T-cell (primary cell): ENCODE results near the gene PSMB8. TPM values are rescaled to one million over a fixed set of nuclear protein-coding genes. Genes with fewer than 3 reads are reported as not detected.

Experiments used
- ATAC-seq, 4 experiments: fragments of 200-7000 bp in 3 of 4; fragments of 150-1000 bp in 1 of 4; cut with Tn5 transposase; replicated peaks in 1 of 4; 1 replicate in 3 of 4; 2 replicates in 1 of 4; pipeline ENCODE4 v1.10.0; 2021; ENCODE audit warnings: moderate library complexity in 3 of 4, mild to moderate bottlenecking in 2 of 4, moderate number of reproducible peaks in 1 of 4
- CTCF ChIA-PET, 2 donors: fragments of 300-600 bp; sonication (Branson Sonifier 250); formaldehyde crosslinking; loops; one replicate each; lab custom pipeline; 2022; ENCODE audit warnings: antibody characterized with exemption in 2 of 2; lab: Charles Lee
- POLR2A ChIA-PET, 2 donors: fragments of 300-600 bp; sonication (Branson Sonifier 250); formaldehyde crosslinking; loops; one replicate each; lab custom pipeline; 2022; ENCODE audit warnings: antibody characterized with exemption in 2 of 2; lab: Charles Lee
- DNase-seq, 35 experiments: peaks; one replicate each; pipeline versions ENCODE4 v3.0.0 to v3.0.0-alpha.2; 2013 to 2023
- H3K27ac ChIP-seq: one replicate; pipeline ENCODE4 v1.5.1; 2013; ENCODE audit warnings: low read length
- H3K27me3 ChIP-seq, 2 experiments: replicated peaks in 1 of 2; 1 replicate in 1 of 2; 2 replicates in 1 of 2; pipeline versions ENCODE4 v1.6.1 to v1.7.0; 2013; ENCODE audit warnings: low read length in 1 of 2, mixed read lengths in 1 of 2; ENCODE audit not compliant: control insufficient read depth in 2 of 2, insufficient read depth in 2 of 2; ENCODE audit errors: extremely low read depth in 1 of 2
- H3K36me3 ChIP-seq, 2 donors: 1 replicate in 1 of 2; 2 replicates in 1 of 2; pipeline versions ENCODE4 v1.6.1 to v1.7.0; 2013; ENCODE audit warnings: low read length in 1 of 2; ENCODE audit not compliant: control insufficient read depth in 2 of 2, insufficient read depth in 1 of 2; ENCODE audit errors: extremely low read depth in 1 of 2
- H3K4me1 ChIP-seq, 2 experiments: 1 replicate in 1 of 2; 2 replicates in 1 of 2; pipeline versions ENCODE4 v1.6.1 to v1.7.0; 2013; ENCODE audit warnings: low read length in 2 of 2, mixed read lengths in 1 of 2; ENCODE audit not compliant: insufficient read depth in 2 of 2, control insufficient read depth in 1 of 2; ENCODE audit errors: extremely low read depth in 1 of 2
- H3K4me3 ChIP-seq, 2 donors: 1 replicate in 1 of 2; 2 replicates in 1 of 2; pipeline versions ENCODE4 v1.5.1 to v1.7.0; 2013; ENCODE audit warnings: mild to moderate bottlenecking in 2 of 2, low read length in 1 of 2, moderate library complexity in 1 of 2; ENCODE audit not compliant: control insufficient read depth in 1 of 2; ENCODE audit errors: extremely low read depth in 1 of 2
- H3K9me3 ChIP-seq: 2 replicates; pipeline ENCODE4 v1.7.0; 2013
- H3K27ac Mint-ChIP-seq, 2 donors: one replicate each; pipeline ENCODE4 v1.8.0; 2020 to 2021; ENCODE audit warnings: mild to moderate bottlenecking in 2 of 2, mixed read lengths in 2 of 2
- H3K27me3 Mint-ChIP-seq, 2 donors: one replicate each; pipeline ENCODE4 v1.8.0; 2021 to 2022; ENCODE audit warnings: mixed read lengths in 2 of 2
- H3K36me3 Mint-ChIP-seq: one replicate; pipeline ENCODE4 v1.8.0; 2021; ENCODE audit warnings: mixed read lengths
- H3K4me1 Mint-ChIP-seq, 3 donors: one replicate each; pipeline ENCODE4 v1.8.0; 2020 to 2022; ENCODE audit warnings: mixed read lengths in 3 of 3, mild to moderate bottlenecking in 1 of 3
- H3K4me3 Mint-ChIP-seq, 3 donors: one replicate each; pipeline ENCODE4 v1.8.0; 2020 to 2022; ENCODE audit warnings: mild to moderate bottlenecking in 3 of 3, mixed read lengths in 3 of 3, moderate library complexity in 3 of 3
- H3K9me3 Mint-ChIP-seq, 3 donors: one replicate each; pipeline ENCODE4 v1.8.0; 2020 to 2022; ENCODE audit warnings: mixed read lengths in 3 of 3
- WGBS: methylation state at CpG from one replicate; pipeline ENCODE4 v1.1.5; 2013; ENCODE audit warnings: missing lambda C conversion rate; ENCODE audit not compliant: insufficient coverage; 5-methylcytosine and 5-hydroxymethylcytosine counted together
- total RNA-seq, 35 experiments: library from RNA in 6 of 35; stranded (reverse) in 6 of 35; fragments of 120-200 nt in 1 of 35; gene quantifications; one replicate each; pipeline versions ENCODE4 v1.2.1 to v1.2.4 and lab custom pipeline; 2013 to 2026

Gene PSMB8
- total RNA-seq, 5 donors from 2014 or later (not counting 1 experiment from before 2014, with no cell fraction given) = 131 to 171 (median 150) TPM

DNA sequence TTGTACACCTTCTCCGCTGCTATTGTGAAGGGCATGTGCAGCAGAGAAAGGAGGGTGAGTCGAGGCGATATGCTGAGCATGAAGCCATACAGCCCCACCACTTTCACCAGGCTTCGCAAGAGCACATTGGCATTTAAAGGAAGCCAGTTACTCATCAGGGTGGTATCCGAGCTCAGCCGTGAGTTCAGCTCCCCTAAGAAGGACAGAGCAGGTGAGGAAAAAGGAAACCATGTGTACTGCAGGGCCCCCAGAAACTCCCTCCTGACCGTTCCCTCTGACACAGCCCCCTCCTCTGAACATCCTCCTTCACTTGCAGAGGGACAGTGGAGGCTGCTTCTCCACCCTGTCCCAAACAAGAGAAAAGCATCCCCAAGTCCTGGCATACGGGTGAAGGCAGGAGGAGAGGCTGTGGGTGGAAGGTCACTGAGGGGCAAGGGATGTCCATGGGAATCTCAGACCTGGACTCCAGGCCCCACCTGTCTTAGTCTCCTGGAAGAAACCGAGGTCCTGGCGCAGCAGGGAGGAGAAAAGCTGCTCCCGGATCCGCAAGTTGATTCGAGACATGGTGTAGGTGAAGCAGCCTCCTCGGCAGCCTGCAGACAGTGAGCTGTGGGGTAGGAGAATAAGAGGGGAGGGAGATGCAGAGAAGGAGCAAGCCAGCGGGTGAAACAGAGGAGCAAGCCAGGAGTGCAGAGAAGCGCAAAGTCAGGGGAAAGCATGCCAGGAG is 8.5 kb downstream of the PSMB8 start:
- Mint-ChIP-seq H3K27me3 (no peaks in the 10 kb centered on the region), H3K27ac (peak overlapping the region; percentile 66 to 68), H3K4me3 (peak overlapping the region; percentile 17 to 47 (median 32)), H3K36me3 (peaks cover 61% of the 10 kb centered on the region), H3K9me3 (no peaks in the 10 kb centered on the region), H3K4me1 (peaks cover 49 to 78% (median 73%) of the 10 kb centered on the region in 3 donors)
- ChIA-PET CTCF (interaction anchor here in 1 of 2 donors (0.9 to 1.6 kb wide), 2 partner anchors 10 to 33 kb away, joined by 3 to 7 read pairs; no protein-coding TSS in a partner anchor), POLR2A (no interaction called here)
- Histone ChIP-seq H3K9me3 (no peaks in the 10 kb centered on the region), H3K27me3 (no peaks in the 10 kb centered on the region), H3K27ac (no peak overlapping the region), H3K36me3 (peaks cover 17 to 66% of the 10 kb centered on the region in 2 donors), H3K4me1 (peaks cover 13 to 41% of the 10 kb centered on the region in 2 experiments), H3K4me3 (no peak overlapping the region)
- ATAC-seq (no peak), DNase-seq (no peak)
- 97% methylated on average over 9 of the region's 16 CpGs for WGBS

DNA sequence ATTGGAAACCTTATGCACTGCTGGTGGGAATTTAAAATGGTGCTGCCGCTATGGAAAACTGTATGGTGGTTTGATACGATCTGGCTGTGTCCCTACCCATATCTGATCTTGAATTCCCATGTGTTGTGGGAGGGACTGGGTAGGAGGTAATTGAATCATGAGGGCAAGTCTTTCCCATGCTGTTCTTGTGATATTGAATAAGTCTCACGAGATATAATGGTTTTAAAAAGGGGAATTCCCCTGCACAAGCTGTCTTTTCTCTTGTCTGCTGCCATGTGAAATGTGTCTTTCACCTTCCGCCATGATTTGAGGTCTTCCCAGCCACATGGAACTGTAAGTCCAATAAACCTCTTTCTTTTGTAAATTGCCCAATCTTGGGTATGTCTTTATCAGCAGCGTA is 10.2 kb downstream of the PSMB8 start:
- DNase-seq = peak in 1 of 35 experiments; percentile 25
- peak overlapping the region in 1 of 2 donors; percentile 36 for H3K27ac Mint-ChIP-seq
- peaks cover 25 to 81% of the 10 kb centered on the region in 2 donors for H3K36me3 ChIP-seq
- H3K4me3 ChIP-seq = no peak overlapping the region
- peaks cover 11 to 29% of the 10 kb centered on the region in 2 experiments for H3K4me1 ChIP-seq
- peaks cover 45 to 61% (median 60%) of the 10 kb centered on the region in 3 donors for H3K4me1 Mint-ChIP-seq
- H3K27ac ChIP-seq = no peak overlapping the region
- 100% methylated on average over 1 of the region's 5 CpGs for WGBS
- H3K4me3 Mint-ChIP-seq = no peak overlapping the region
- H3K9me3 Mint-ChIP-seq = no peaks in the 10 kb centered on the region
- H3K9me3 ChIP-seq = no peaks in the 10 kb centered on the region
- ATAC-seq = no peak
- CTCF ChIA-PET = interaction anchor here in 1 of 2 donors (0.9 kb wide), 1 partner anchor 12 kb away, joined by 3 read pairs; no protein-coding TSS in a partner anchor
- H3K27me3 ChIP-seq = no peaks in the 10 kb centered on the region
- POLR2A ChIA-PET = interaction anchor here in 1 of 2 donors (1.0 kb wide), 1 partner anchor 138 kb away, joined by 3 read pairs; no protein-coding TSS in a partner anchor
- peaks cover 73% of the 10 kb centered on the region for H3K36me3 Mint-ChIP-seq
- no peaks in the 10 kb centered on the region for H3K27me3 Mint-ChIP-seq

DNA sequence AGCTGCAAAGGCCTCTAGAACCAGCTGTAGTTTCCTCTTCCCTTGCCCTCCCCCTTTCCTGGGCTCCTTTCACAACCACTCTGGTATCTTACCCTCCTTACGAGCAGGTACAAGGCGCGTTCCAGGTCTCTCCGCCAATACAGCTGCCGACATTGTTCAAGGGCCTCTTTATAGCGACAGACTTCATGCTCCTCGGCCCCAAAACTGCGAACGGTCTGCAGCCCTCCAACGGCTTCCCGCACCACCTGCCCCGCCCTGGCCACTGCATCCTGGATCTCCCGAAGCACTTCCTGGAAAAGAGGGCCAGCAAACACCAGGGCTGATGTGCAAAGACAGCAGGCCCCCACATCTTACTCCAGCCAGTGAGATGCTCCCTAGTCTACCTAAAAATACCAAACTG is 11.3 kb downstream of the PSMB8 start:
- 94% methylated on average over 11 of the region's 13 CpGs for WGBS

DNA sequence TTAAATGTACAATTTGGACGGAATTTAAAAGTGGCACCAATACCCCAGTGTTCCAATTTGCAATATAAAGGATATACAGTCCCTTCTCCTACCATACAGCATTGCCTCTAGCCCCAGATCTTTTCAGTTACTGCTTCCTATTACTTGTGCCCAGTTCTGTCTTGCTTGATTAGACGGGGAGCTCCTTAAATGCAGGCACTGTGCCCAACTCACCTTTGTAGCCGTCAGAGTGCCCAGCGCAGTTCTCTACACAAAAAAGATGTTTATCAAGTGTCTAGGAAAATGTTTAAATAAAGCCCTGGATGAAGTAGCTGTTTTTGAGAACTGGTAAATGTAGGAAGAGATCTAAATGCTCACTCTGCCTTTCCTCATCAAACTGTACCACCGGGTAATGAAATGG is 12.9 kb downstream of the PSMB8 start:
- H3K27me3 Mint-ChIP-seq = no peaks in the 10 kb centered on the region
- Histone ChIP-seq H3K27ac (no peak overlapping the region), H3K9me3 (no peaks in the 10 kb centered on the region), H3K4me3 (no peak overlapping the region), H3K4me1 (peaks cover 4 to 9% of the 10 kb centered on the region in 2 experiments), H3K36me3 (peaks cover 20 to 87% of the 10 kb centered on the region in 2 donors), H3K27me3 (no peaks in the 10 kb centered on the region)
- POLR2A ChIA-PET = no interaction called here
- DNase-seq (no peak), ATAC-seq (no peak)
- no peak overlapping the region for H3K4me3 Mint-ChIP-seq
- H3K27ac Mint-ChIP-seq = peak overlapping the region; percentile 46 to 75
- WGBS = 92% methylated on average over 2 of the region's 5 CpGs
- no peaks in the 10 kb centered on the region for H3K9me3 Mint-ChIP-seq
- peaks cover 27 to 44% (median 43%) of the 10 kb centered on the region in 3 donors for H3K4me1 Mint-ChIP-seq
- peaks cover 67% of the 10 kb centered on the region for H3K36me3 Mint-ChIP-seq
- CTCF ChIA-PET = no interaction called here

More for the DNA sequence above, 11.3 kb downstream of the PSMB8 start:
- Histone ChIP-seq H3K36me3 (peaks cover 25 to 91% of the 10 kb centered on the region in 2 donors), H3K4me1 (peaks cover 10 to 22% of the 10 kb centered on the region in 2 experiments), H3K4me3 (no peak overlapping the region), H3K27me3 (no peaks in the 10 kb centered on the region), H3K9me3 (no peaks in the 10 kb centered on the region), H3K27ac (no peak overlapping the region)
- no peak for DNase-seq
- CTCF ChIA-PET = no interaction called here
- Mint-ChIP-seq H3K27me3 (no peaks in the 10 kb centered on the region), H3K4me1 (peaks cover 43 to 60% (median 57%) of the 10 kb centered on the region in 3 donors), H3K9me3 (no peaks in the 10 kb centered on the region), H3K4me3 (no peak overlapping the region), H3K27ac (peak overlapping the region in 1 of 2 donors; percentile 33), H3K36me3 (peaks cover 75% of the 10 kb centered on the region)
- no peak for ATAC-seq
- POLR2A ChIA-PET = no interaction called here

DNA sequence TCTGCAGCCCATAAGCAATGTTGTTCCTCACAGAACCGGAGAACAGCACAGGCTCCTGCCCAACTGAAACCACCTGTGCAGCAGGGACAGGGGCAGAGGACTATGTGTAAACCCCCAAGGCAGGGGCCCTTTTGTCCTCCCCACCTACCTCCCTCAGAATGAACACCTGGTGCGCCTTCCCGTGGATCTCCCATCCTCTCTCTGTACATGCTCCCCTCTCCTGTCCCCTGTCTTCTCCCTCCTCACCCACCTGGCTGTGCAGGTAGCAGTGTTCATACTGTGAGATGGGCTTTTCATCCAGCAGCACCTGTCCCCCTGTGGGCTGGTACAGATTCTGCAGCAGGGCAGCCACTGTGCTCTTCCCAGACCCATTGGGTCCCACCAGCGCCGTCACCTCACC is 13.8 kb downstream of the PSMB8 start:
- peaks cover 18 to 35% (median 34%) of the 10 kb centered on the region in 3 donors for H3K4me1 Mint-ChIP-seq
- no peaks in the 10 kb centered on the region for H3K9me3 Mint-ChIP-seq
- no peak overlapping the region for H3K4me3 Mint-ChIP-seq
- H3K36me3 Mint-ChIP-seq = peaks cover 59% of the 10 kb centered on the region
- no peak for DNase-seq
- Histone ChIP-seq H3K27me3 (no peaks in the 10 kb centered on the region), H3K36me3 (peaks cover 15 to 79% of the 10 kb centered on the region in 2 donors), H3K4me1 (peaks cover 1 to 4% of the 10 kb centered on the region in 2 experiments), H3K4me3 (no peak overlapping the region), H3K9me3 (no peaks in the 10 kb centered on the region), H3K27ac (no peak overlapping the region)
- 97% methylated on average over 3 of the region's 5 CpGs for WGBS
- no peaks in the 10 kb centered on the region for H3K27me3 Mint-ChIP-seq
- no peak for ATAC-seq
- ChIA-PET CTCF (interaction anchor here in 1 of 2 donors (1.6 kb wide), 1 partner anchor 8 kb away, joined by 3 read pairs; the partner anchor contains the start of gene TAP2), POLR2A (no interaction called here)
- H3K27ac Mint-ChIP-seq = peak overlapping the region in 1 of 2 donors; percentile 64

DNA sequence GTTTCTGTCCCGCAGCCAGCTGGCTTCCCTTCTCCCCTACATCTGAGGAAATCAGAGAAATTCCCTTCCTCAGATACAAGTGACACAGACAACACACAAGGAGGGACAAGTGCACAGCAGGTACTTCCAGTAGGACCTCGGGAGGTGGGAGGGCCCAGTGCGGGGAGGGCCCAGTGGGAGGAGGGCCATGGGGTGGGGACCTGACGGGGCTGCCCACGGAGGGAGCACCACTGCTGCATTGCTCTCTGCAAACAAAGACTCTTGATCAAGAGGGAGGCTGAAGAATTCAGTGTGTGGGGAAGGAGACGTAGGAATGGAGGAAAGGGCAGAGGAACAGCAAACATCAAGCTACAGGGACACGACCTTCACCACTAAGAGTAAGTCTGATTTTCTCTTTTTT is 14.4 kb downstream of the PSMB8 start:
- no peak for ATAC-seq
- Mint-ChIP-seq H3K4me3 (no peak overlapping the region), H3K27me3 (no peaks in the 10 kb centered on the region), H3K36me3 (peaks cover 55% of the 10 kb centered on the region), H3K9me3 (no peaks in the 10 kb centered on the region), H3K27ac (no peak overlapping the region), H3K4me1 (peaks cover 14 to 30% (median 29%) of the 10 kb centered on the region in 3 donors)
- Histone ChIP-seq H3K27ac (no peak overlapping the region), H3K27me3 (no peaks in the 10 kb centered on the region), H3K4me3 (no peak overlapping the region), H3K36me3 (peaks cover 13 to 73% of the 10 kb centered on the region in 2 donors), H3K4me1 (peaks cover 0 to 2% of the 10 kb centered on the region in 2 experiments), H3K9me3 (no peaks in the 10 kb centered on the region)
- 81% methylated on average over 6 of the region's 7 CpGs for WGBS
- ChIA-PET CTCF (interaction anchor here in 1 of 2 donors (1.6 kb wide), 1 partner anchor 9 kb away, joined by 3 read pairs; the partner anchor contains the start of gene TAP2), POLR2A (interaction anchor here in 1 of 2 donors (0.5 kb wide), 1 partner anchor 882 kb away, joined by 4 read pairs; the partner anchor contains the start of gene UQCC2)
- no peak for DNase-seq
